DND-41 (cell line): Measurements from ENCODE around the gene RNF212.

ENCODE experiments used
- EZH2 ChIP-seq: IDR thresholded peaks from 3 replicates; pipeline ENCODE4 v1.6.1; 2012; ENCODE audit warnings: borderline replicate concordance, low read depth, mild to moderate bottlenecking, moderate library complexity, low read length, inconsistent platforms; ENCODE audit not compliant: severe bottlenecking
- TF ChIP-seq, protein P1 (sequence below): IDR thresholded peaks from 2 replicates; pipeline ENCODE4 v1.5.1; 2012; ENCODE audit warnings: borderline replicate concordance, low read length, moderate library complexity, mild to moderate bottlenecking; ENCODE audit not compliant: poor library complexity, severe bottlenecking; ENCODE audit errors: extremely low read depth

DNA sequence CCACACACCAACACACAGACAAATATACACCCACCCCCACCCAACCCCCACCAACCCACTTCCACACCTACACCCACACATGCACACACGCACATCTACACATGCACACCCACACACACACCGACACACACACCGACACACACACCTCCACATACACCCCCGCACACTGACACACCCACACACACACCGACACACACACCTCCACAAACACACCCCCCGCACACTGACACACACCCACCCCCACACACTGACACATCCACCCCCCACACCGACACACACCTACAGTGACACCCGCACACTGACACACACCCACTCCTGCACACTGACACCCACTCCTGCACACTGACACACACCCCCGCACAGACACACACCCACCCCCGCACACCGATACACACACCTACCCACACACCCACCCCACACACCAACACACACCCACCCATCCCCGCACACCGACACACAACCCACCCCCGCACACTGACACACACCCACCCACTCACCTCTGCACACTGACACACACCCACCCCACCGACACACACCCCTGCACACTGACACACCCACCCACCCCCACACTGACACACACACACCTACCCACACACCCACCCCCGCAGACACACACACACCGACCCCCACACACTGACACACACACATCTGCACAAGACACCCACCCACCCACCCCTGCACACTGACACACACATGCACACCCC, 70.9 kb downstream of the RNF212 start:
- TF ChIP-seq, protein P1, sequence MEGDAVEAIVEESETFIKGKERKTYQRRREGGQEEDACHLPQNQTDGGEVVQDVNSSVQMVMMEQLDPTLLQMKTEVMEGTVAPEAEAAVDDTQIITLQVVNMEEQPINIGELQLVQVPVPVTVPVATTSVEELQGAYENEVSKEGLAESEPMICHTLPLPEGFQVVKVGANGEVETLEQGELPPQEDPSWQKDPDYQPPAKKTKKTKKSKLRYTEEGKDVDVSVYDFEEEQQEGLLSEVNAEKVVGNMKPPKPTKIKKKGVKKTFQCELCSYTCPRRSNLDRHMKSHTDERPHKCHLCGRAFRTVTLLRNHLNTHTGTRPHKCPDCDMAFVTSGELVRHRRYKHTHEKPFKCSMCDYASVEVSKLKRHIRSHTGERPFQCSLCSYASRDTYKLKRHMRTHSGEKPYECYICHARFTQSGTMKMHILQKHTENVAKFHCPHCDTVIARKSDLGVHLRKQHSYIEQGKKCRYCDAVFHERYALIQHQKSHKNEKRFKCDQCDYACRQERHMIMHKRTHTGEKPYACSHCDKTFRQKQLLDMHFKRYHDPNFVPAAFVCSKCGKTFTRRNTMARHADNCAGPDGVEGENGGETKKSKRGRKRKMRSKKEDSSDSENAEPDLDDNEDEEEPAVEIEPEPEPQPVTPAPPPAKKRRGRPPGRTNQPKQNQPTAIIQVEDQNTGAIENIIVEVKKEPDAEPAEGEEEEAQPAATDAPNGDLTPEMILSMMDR: no peak
- TF ChIP-seq EZH2: no peak
